Measurements from ENCODE around the gene CTNNBL1. TPM values are rescaled to one million over a fixed set of nuclear protein-coding genes. Genes with fewer than 3 reads are reported as not detected.

Gene CTNNBL1
- total and polyA plus RNA-seq, 2 experiments from 2014 or later: 36.3 to 68.7 TPM

DNA sequence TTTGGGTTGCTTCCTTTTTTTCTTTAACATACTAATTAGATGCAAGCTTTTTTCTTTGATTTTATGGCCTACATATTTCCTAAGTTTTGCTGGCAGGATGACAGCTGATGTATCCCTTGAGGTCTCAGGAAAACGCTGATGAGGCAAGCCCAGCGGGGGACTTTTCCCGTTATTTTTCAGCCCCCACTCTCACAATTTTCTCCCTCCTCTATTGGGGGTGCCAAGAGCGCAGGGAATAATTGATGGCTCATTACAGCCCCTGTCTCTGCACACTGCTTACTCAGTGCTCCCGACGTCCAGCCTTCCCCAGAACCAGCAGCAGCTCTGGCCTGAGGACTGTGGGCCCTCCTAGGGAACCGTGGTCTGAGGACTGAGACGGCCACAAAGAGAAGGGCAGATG is 170.5 kb downstream of the CTNNBL1 start:
- Histone ChIP-seq H3K27me3 (ENCODE audit: insufficient read depth) (no peaks in the 10 kb centered on the region), H3K27ac (ENCODE audit: low read depth) (no peak overlapping the region), H3K79me2 (replicated peaks; ENCODE audit: insufficient read depth) (no peaks in the 10 kb centered on the region), H3K36me3 (ENCODE audit: insufficient read depth) (peaks cover 7% of the 10 kb centered on the region; the same call in 1 of the 2 replicates), H4K20me1 (replicated peaks; ENCODE audit: insufficient read depth) (no peaks in the 10 kb centered on the region), H3F3A (replicated peaks; ENCODE audit: low read depth) (no peaks in the 10 kb centered on the region), H3K4me3 (no peak overlapping the region), H3K4me2 (no peak overlapping the region), H3K9me2 (ENCODE audit: insufficient read depth) (no peaks in the 10 kb centered on the region), H2AFZ (no peak overlapping the region), H3K4me1 (ENCODE audit: insufficient read depth) (peaks cover 7% of the 10 kb centered on the region)
- Mint-ChIP-seq H3K4me1 (peaks cover 17% of the 10 kb centered on the region), H3K27ac (no peak overlapping the region), H3K27me3 (ENCODE audit: insufficient read depth, low read depth, poor library complexity) (peaks cover 2% of the 10 kb centered on the region), H3K4me3 (no peak overlapping the region), H3K36me3 (ENCODE audit: low read depth) (peaks cover 14% of the 10 kb centered on the region), H3K9me3 (no peaks in the 10 kb centered on the region)
- ATAC-seq: no peak
- no peak for TF ChIP-seq NANOG (IDR thresholded peaks at IDR 0.05; ENCODE audit: borderline replicate concordance)
- TF ChIP-seq ZNF331 (CRISPR knock-in tag; IDR thresholded peaks at IDR 0.05; ENCODE audit: low read depth): no peak
- no peak for TF ChIP-seq CREB1 (CRISPR knock-in tag; IDR thresholded peaks at IDR 0.05; ENCODE audit: low read depth)
- TF ChIP-seq STAT1 (IDR thresholded peaks at IDR 0.05; ENCODE audit: unreplicated experiment): no peak
- TF ChIP-seq ZNF114 (CRISPR knock-in tag; IDR thresholded peaks at IDR 0.05): no peak
- TF ChIP-seq POLR2AphosphoS5 (IDR thresholded peaks at IDR 0.05; ENCODE audit: low read depth): no peak
- TF ChIP-seq, protein P1, sequence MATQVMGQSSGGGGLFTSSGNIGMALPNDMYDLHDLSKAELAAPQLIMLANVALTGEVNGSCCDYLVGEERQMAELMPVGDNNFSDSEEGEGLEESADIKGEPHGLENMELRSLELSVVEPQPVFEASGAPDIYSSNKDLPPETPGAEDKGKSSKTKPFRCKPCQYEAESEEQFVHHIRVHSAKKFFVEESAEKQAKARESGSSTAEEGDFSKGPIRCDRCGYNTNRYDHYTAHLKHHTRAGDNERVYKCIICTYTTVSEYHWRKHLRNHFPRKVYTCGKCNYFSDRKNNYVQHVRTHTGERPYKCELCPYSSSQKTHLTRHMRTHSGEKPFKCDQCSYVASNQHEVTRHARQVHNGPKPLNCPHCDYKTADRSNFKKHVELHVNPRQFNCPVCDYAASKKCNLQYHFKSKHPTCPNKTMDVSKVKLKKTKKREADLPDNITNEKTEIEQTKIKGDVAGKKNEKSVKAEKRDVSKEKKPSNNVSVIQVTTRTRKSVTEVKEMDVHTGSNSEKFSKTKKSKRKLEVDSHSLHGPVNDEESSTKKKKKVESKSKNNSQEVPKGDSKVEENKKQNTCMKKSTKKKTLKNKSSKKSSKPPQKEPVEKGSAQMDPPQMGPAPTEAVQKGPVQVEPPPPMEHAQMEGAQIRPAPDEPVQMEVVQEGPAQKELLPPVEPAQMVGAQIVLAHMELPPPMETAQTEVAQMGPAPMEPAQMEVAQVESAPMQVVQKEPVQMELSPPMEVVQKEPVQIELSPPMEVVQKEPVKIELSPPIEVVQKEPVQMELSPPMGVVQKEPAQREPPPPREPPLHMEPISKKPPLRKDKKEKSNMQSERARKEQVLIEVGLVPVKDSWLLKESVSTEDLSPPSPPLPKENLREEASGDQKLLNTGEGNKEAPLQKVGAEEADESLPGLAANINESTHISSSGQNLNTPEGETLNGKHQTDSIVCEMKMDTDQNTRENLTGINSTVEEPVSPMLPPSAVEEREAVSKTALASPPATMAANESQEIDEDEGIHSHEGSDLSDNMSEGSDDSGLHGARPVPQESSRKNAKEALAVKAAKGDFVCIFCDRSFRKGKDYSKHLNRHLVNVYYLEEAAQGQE (IDR thresholded peaks at IDR 0.05; ENCODE audit: unreplicated experiment): no peak
- no peak for TF ChIP-seq EZH2phosphoT487 (IDR thresholded peaks at IDR 0.05; ENCODE audit: unreplicated experiment)
- TF ChIP-seq, protein P2, sequence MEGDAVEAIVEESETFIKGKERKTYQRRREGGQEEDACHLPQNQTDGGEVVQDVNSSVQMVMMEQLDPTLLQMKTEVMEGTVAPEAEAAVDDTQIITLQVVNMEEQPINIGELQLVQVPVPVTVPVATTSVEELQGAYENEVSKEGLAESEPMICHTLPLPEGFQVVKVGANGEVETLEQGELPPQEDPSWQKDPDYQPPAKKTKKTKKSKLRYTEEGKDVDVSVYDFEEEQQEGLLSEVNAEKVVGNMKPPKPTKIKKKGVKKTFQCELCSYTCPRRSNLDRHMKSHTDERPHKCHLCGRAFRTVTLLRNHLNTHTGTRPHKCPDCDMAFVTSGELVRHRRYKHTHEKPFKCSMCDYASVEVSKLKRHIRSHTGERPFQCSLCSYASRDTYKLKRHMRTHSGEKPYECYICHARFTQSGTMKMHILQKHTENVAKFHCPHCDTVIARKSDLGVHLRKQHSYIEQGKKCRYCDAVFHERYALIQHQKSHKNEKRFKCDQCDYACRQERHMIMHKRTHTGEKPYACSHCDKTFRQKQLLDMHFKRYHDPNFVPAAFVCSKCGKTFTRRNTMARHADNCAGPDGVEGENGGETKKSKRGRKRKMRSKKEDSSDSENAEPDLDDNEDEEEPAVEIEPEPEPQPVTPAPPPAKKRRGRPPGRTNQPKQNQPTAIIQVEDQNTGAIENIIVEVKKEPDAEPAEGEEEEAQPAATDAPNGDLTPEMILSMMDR (conservative IDR thresholded peaks at IDR 0.05; ENCODE audit: low read depth in 2 of 2): no peak
- no peak for DNase-seq (ENCODE audit: low spot score)

DNA sequence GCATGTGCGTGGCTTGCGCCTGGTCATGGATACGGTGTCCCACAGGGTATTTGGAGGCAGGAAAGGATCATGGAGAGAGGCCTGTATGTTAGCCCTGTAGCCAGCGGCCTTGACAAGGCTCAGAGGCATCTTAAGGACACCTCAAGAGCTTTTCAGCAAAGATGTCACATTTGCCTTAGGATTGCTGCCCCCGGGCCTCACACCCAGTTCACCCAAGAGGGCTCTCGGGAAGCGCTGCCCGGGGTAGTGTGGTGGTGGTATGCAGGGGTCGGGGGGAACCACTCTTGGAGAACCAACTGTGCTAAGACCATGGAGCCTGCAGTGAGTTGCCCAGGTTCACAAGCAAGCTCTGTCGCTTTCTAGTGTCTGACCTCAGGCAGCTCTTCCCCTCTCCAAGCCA is 172.2 kb downstream of the CTNNBL1 start:
- no peak for DNase-seq (ENCODE audit: low spot score)
- no peaks in the 10 kb centered on the region for H4K20me1 ChIP-seq (replicated peaks; ENCODE audit: insufficient read depth)
- H3K36me3 Mint-ChIP-seq (ENCODE audit: low read depth): peaks cover 14% of the 10 kb centered on the region; the same call in 2 of the 3 replicates
- H3K27me3 Mint-ChIP-seq (ENCODE audit: insufficient read depth, low read depth, poor library complexity): peaks cover 5% of the 10 kb centered on the region
- H3K4me3 ChIP-seq: no peak overlapping the region
- no peaks in the 10 kb centered on the region for H3K27me3 ChIP-seq (ENCODE audit: insufficient read depth)
- H3K9me2 ChIP-seq (ENCODE audit: insufficient read depth): no peaks in the 10 kb centered on the region
- peaks cover 14% of the 10 kb centered on the region for H3K4me1 ChIP-seq (ENCODE audit: insufficient read depth)
- H3K27ac Mint-ChIP-seq: no peak overlapping the region
- H3K36me3 ChIP-seq (ENCODE audit: insufficient read depth): no peaks in the 10 kb centered on the region
- H3K4me1 Mint-ChIP-seq: peaks cover 30% of the 10 kb centered on the region
- H3K4me2 ChIP-seq: no peak overlapping the region
- H3K79me2 ChIP-seq (replicated peaks; ENCODE audit: insufficient read depth): no peaks in the 10 kb centered on the region
- H2AFZ ChIP-seq: no peak overlapping the region
- no peak overlapping the region for H3K27ac ChIP-seq (ENCODE audit: low read depth)
- no peak overlapping the region for H3K4me3 Mint-ChIP-seq
- ATAC-seq: no peak
- no peaks in the 10 kb centered on the region for H3K9me3 Mint-ChIP-seq
- H3F3A ChIP-seq (replicated peaks; ENCODE audit: low read depth): no peaks in the 10 kb centered on the region
- TF ChIP-seq POLR2AphosphoS5 (IDR thresholded peaks at IDR 0.05; ENCODE audit: low read depth) (no peak), JUNB (IDR thresholded peaks at IDR 0.05; ENCODE audit: unreplicated experiment) (no peak), NANOG (IDR thresholded peaks at IDR 0.05; ENCODE audit: borderline replicate concordance) (no peak), EZH2 (IDR thresholded peaks at IDR 0.05; ENCODE audit: low read depth, unreplicated experiment) (no peak), EZH2phosphoT487 (IDR thresholded peaks at IDR 0.05; ENCODE audit: unreplicated experiment) (no peak), ZNF114 (CRISPR knock-in tag; IDR thresholded peaks at IDR 0.05) (no peak), CREB1 (CRISPR knock-in tag; IDR thresholded peaks at IDR 0.05; ENCODE audit: low read depth) (no peak), STAT1 (IDR thresholded peaks at IDR 0.05; ENCODE audit: unreplicated experiment) (no peak)
- TF ChIP-seq, protein P1 (IDR thresholded peaks at IDR 0.05; ENCODE audit: unreplicated experiment): no peak
- TF ChIP-seq, protein P2 (conservative IDR thresholded peaks at IDR 0.05; ENCODE audit: low read depth in 2 of 2): no peak

Data from GM23338 (cell line).